H1 (cell line): Measurements from ENCODE around the gene ACYP2. TPM values are rescaled to one million over a fixed set of nuclear protein-coding genes. Genes with fewer than 3 reads are reported as not detected.
"Not testable (repeated sequence)": the region's sequence is repeated elsewhere in the genome, so short reads cannot be mapped to it uniquely, and the experiment has no call there.

Experiments used
- CTCF ChIA-PET: fragments of 300-600 bp; sonication (Branson Sonifier 250); formaldehyde crosslinking; loops from one replicate; lab custom pipeline; 2021; ENCODE audit not compliant: partially characterized antibody; lab: Charles Lee
- POLR2A ChIA-PET: fragments of 300-600 bp; sonication (Branson Sonifier 250); formaldehyde crosslinking; loops from one replicate; lab custom pipeline; 2021; ENCODE audit warnings: inconsistent platforms; ENCODE audit not compliant: partially characterized antibody; lab: Charles Lee
- DNase-seq, 2 experiments: peaks; one replicate each; pipeline versions ENCODE4 v3.0.0 to v3.0.0-alpha.2; 2010 to 2022; ENCODE audit warnings: low spot score in 2 of 2, low read depth in 1 of 2, mixed read lengths in 1 of 2
- FAIRE-seq: peaks from 2 replicates; lab custom pipeline; 2011; peaks lifted over from hg19 to GRCh38; lab: Jason Lieb, UNC
- H2AFZ ChIP-seq: 2 replicates; pipeline ENCODE4 v1.8.1; 2012; ENCODE audit warnings: low read length, inconsistent platforms
- H2AK5ac ChIP-seq: 2 replicates; pipeline ENCODE4 v1.6.1; 2013; ENCODE audit warnings: low read depth, low read length
- H2BK120ac ChIP-seq: replicated peaks from 2 replicates; pipeline ENCODE3; 2013; ENCODE audit warnings: low read depth, low read length, inconsistent platforms
- H2BK12ac ChIP-seq: 2 replicates; pipeline ENCODE4 v1.6.1; 2013; ENCODE audit warnings: low read depth, low read length
- H2BK15ac ChIP-seq: 2 replicates; pipeline ENCODE4 v1.6.1; 2013; ENCODE audit warnings: low read length
- H2BK20ac ChIP-seq: 2 replicates; pipeline ENCODE4 v1.6.1; 2013; ENCODE audit warnings: low read length
- H2BK5ac ChIP-seq: 2 replicates; pipeline ENCODE4 v1.6.1; 2013; ENCODE audit warnings: low read depth, low read length
- H3K14ac ChIP-seq: 2 replicates; pipeline ENCODE4 v1.6.1; 2013; ENCODE audit warnings: inconsistent platforms; ENCODE audit not compliant: insufficient read length
- H3K18ac ChIP-seq: 2 replicates; pipeline ENCODE4 v1.6.1; 2013; ENCODE audit warnings: low read length; ENCODE audit errors: extremely low read depth
- H3K23ac ChIP-seq: 2 replicates; pipeline ENCODE4 v1.6.1; 2013; ENCODE audit warnings: inconsistent platforms; ENCODE audit not compliant: insufficient read length
- H3K23me2 ChIP-seq: 2 replicates; pipeline ENCODE4 v1.6.1; 2013; ENCODE audit warnings: low read depth, low read length
- H3K27ac ChIP-seq: 2 replicates; pipeline ENCODE4 v1.6.1; 2011; ENCODE audit warnings: low read depth, low read length, inconsistent platforms
- H3K27me3 ChIP-seq, 4 experiments: replicated peaks in 1 of 4; 1 replicate in 1 of 4; 2 replicates in 3 of 4; pipeline versions ENCODE4 v1.6.1 to v1.8.1; 2011 to 2013; ENCODE audit warnings: low read length in 3 of 4, mild to moderate bottlenecking in 3 of 4, inconsistent platforms in 2 of 4, mixed read lengths in 2 of 4, moderate library complexity in 1 of 4; ENCODE audit not compliant: control insufficient read depth in 3 of 4, insufficient read depth in 3 of 4; ENCODE audit errors: extremely low read depth in 1 of 4
- H3K36me3 ChIP-seq, 4 experiments: 2 replicates each; pipeline versions ENCODE4 v1.6.1 to v1.8.1; 2011 to 2013; ENCODE audit warnings: mild to moderate bottlenecking in 4 of 4, low read length in 3 of 4, moderate library complexity in 2 of 4, control low read depth in 1 of 4, inconsistent platforms in 1 of 4; ENCODE audit not compliant: insufficient read depth in 4 of 4, control insufficient read depth in 2 of 4
- H3K4ac ChIP-seq: replicated peaks from 2 replicates; pipeline ENCODE3; 2013; ENCODE audit warnings: low read length, low read depth, mixed read lengths, inconsistent platforms; ENCODE audit not compliant: insufficient read length
- H3K4me1 ChIP-seq, 4 experiments: replicated peaks in 1 of 4; 1 replicate in 1 of 4; 2 replicates in 3 of 4; pipeline versions ENCODE4 v1.6.1 to v1.8.1; 2011 to 2013; ENCODE audit warnings: low read length in 3 of 4, inconsistent platforms in 2 of 4, mixed read lengths in 1 of 4; ENCODE audit not compliant: insufficient read depth in 4 of 4, control insufficient read depth in 3 of 4
- H3K4me2 ChIP-seq, 2 experiments: 2 replicates each; pipeline versions ENCODE4 v1.6.1 to v1.8.1; 2011 to 2013; ENCODE audit warnings: low read depth in 2 of 2, low read length in 2 of 2, control low read depth in 1 of 2, inconsistent platforms in 1 of 2, mild to moderate bottlenecking in 1 of 2; ENCODE audit not compliant: insufficient read depth in 1 of 2
- H3K4me3 ChIP-seq, 4 experiments: fragments of 200-600, 300-600 bp in 1 of 4; sonication (generic), shearing (Covaris generic), sonication (Bioruptor Twin) in 1 of 4; 2 replicates each; pipeline versions ENCODE4 v1.5.1 to v1.8.1; 2011 to 2016; ENCODE audit warnings: low read length in 4 of 4, low read depth in 3 of 4, control low read depth in 2 of 4, inconsistent platforms in 2 of 4, mild to moderate bottlenecking in 2 of 4, mixed read lengths in 1 of 4, moderate library complexity in 1 of 4; ENCODE audit not compliant: insufficient read depth in 2 of 4; ENCODE audit errors: extremely low read depth in 1 of 4
- H3K56ac ChIP-seq: replicated peaks from 2 replicates; pipeline ENCODE3; 2013; ENCODE audit warnings: low read depth, mild to moderate bottlenecking, mixed read lengths, low read length, inconsistent platforms; ENCODE audit not compliant: insufficient read length
- H3K79me1 ChIP-seq: 2 replicates; pipeline ENCODE4 v1.6.1; 2013; ENCODE audit warnings: low read depth, low read length, control low read depth
- H3K79me2 ChIP-seq, 2 experiments: 2 replicates each; pipeline versions ENCODE4 v1.6.1 to v1.8.1; 2012 to 2013; ENCODE audit warnings: low read length in 2 of 2, mild to moderate bottlenecking in 2 of 2, inconsistent platforms in 1 of 2; ENCODE audit not compliant: insufficient read depth in 2 of 2, control insufficient read depth in 1 of 2
- H3K9ac ChIP-seq, 4 experiments: replicated peaks in 1 of 4; 1 replicate in 1 of 4; 2 replicates in 3 of 4; pipeline versions ENCODE4 v1.6.1 to v1.8.1; 2011 to 2013; ENCODE audit warnings: low read depth in 3 of 4, low read length in 3 of 4, control low read depth in 2 of 4, mild to moderate bottlenecking in 2 of 4, moderate library complexity in 2 of 4, inconsistent platforms in 1 of 4; ENCODE audit errors: extremely low read depth in 1 of 4
- H3K9me3 ChIP-seq, 2 experiments: 2 replicates each; pipeline versions ENCODE4 v1.6.1 to v1.8.1; 2012 to 2013; ENCODE audit warnings: mild to moderate bottlenecking in 2 of 2, moderate library complexity in 2 of 2, control low read depth in 1 of 2, inconsistent platforms in 1 of 2, low read depth in 1 of 2, low read length in 1 of 2, mixed read lengths in 1 of 2; ENCODE audit not compliant: insufficient read depth in 2 of 2
- H4K20me1 ChIP-seq, 2 experiments: replicated peaks in 1 of 2; 2 replicates each; pipeline versions ENCODE3 to v1.8.1; 2011 to 2013; ENCODE audit warnings: inconsistent platforms in 2 of 2, low read length in 2 of 2, mild to moderate bottlenecking in 1 of 2; ENCODE audit not compliant: insufficient read depth in 2 of 2, control insufficient read depth in 1 of 2
- H4K5ac ChIP-seq: 2 replicates; pipeline ENCODE4 v1.6.1; 2013; ENCODE audit warnings: low read length, low read depth, mixed read lengths, inconsistent platforms; ENCODE audit not compliant: insufficient read length
- H4K8ac ChIP-seq: 2 replicates; pipeline ENCODE4 v1.8.0; 2013; ENCODE audit warnings: mild to moderate bottlenecking, moderate library complexity, low read length, inconsistent platforms; ENCODE audit not compliant: insufficient read depth; ENCODE audit errors: extremely low read depth
- H4K91ac ChIP-seq: replicated peaks from 2 replicates; pipeline ENCODE3; 2013; ENCODE audit warnings: low read length, mixed read lengths, inconsistent platforms; ENCODE audit not compliant: insufficient read length
- WGBS, 2 experiments: shearing (Covaris generic) in 1 of 2; methylation state at CpG; one replicate each; pipeline versions ENCODE4 v1.1.6 to v1.1.7; 2013 to 2015; ENCODE audit warnings: low lambda C conversion rate in 2 of 2, mixed read lengths in 2 of 2, inconsistent platforms in 1 of 2, low coverage in 1 of 2, missing lambda C conversion rate in 1 of 2; ENCODE audit not compliant: insufficient replicate concordance in 2 of 2, insufficient coverage in 1 of 2, insufficient read length in 1 of 2; ENCODE audit errors: extremely low coverage in 1 of 2, missing lambda C conversion rate in 1 of 2; 5-methylcytosine and 5-hydroxymethylcytosine counted together
- polyA plus RNA-seq, 7 experiments: library from polyadenylated mRNA; depleted of rRNA in 3 of 7; stranded (reverse) in 5 of 7; unstranded in 2 of 7; fragments of >200 nt in 5 of 7; fragments of 200-250 nt in 2 of 7; gene quantifications; 1 replicate in 5 of 7; 2 replicates in 1 of 7; 4 replicates in 1 of 7; pipeline versions ENCODE4 v1.2.1 to v1.2.3, GENCODE V29; 2011 to 2013; ENCODE audit warnings: missing spikeins in 2 of 7, mixed read lengths in 2 of 7
- total RNA-seq: library from RNA; stranded (reverse); fragmentation: NEBNext Ultra II Directional; extraction: Animal tissue kit (Norgen Biotek cat#: 25700); gene quantifications from 2 replicates; pipeline ENCODE4 v1.2.1, GENCODE V29; 2021

Gene ACYP2
- total and polyA plus RNA-seq, 2 of the 8 experiments (the other 6 are each of a cell fraction or from before 2014, with no cell fraction given) = 3.4 to 4.4 TPM

DNA sequence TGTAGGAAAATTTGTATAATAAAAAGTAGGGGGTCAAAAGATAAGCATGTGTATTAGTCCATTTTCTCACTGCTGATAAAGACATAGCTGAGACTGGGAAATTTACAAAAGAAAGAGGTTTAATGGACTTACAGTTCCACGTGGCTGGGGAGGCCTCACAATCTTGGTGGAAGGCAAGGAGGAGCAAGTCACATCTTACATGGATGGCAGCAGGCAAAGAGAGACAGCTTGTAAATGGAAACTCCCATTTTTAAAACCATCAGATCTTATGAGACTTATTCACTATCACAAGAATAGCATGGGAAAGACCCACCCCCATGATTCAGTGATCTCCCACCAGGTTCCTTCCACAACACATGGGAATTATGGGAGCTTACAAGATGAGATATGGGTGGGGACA, 149.7 kb downstream of the ACYP2 start:
- H3K4me2 ChIP-seq, H2BK15ac ChIP-seq, H3K27me3 ChIP-seq, H2BK5ac ChIP-seq, DNase-seq, H3K14ac ChIP-seq, H3K23ac ChIP-seq, H3K4me1 ChIP-seq, H4K5ac ChIP-seq, H3K9me3 ChIP-seq, H2AK5ac ChIP-seq, H3K79me2 ChIP-seq, H4K91ac ChIP-seq, H3K23me2 ChIP-seq, H3K4me3 ChIP-seq, H3K79me1 ChIP-seq, H2BK120ac ChIP-seq, FAIRE-seq, H4K20me1 ChIP-seq, H4K8ac ChIP-seq, H3K9ac ChIP-seq, H3K18ac ChIP-seq, H2AFZ ChIP-seq, POLR2A ChIA-PET, H3K4ac ChIP-seq, H3K56ac ChIP-seq, H3K36me3 ChIP-seq, H3K27ac ChIP-seq, H2BK12ac ChIP-seq, H2BK20ac ChIP-seq: not testable (repeated sequence)
- WGBS, 2 experiments = 80% methylated on average over 1 of the region's 1 CpG; no CpG with 5 or more reads in 1 of the 2 experiments
- CTCF ChIA-PET = interaction anchor here (1.2 to 1.4 kb wide), 2 partner anchors 14 to 158 kb away, joined by 3 to 4 read pairs; no protein-coding TSS in a partner anchor
